DOHH2 (cell line): ENCODE data around the gene RTF2.

ENCODE experiments used
- CTCF ChIP-seq: fragments of 200-600 bp; sonication (generic); IDR thresholded peaks from one replicate; pipeline ENCODE4 v1.5.1; 2014; ENCODE audit warnings: antibody characterized with exemption, mild to moderate bottlenecking, low read depth, low read length; ENCODE audit not compliant: poor library complexity, severe bottlenecking
- EZH2phosphoT487 ChIP-seq: fragments of 200-600 bp; sonication (generic); IDR thresholded peaks from 2 replicates; pipeline ENCODE4 v1.6.1; 2017; ENCODE audit warnings: borderline replicate concordance, mild to moderate bottlenecking, antibody characterized with exemption, low read length, moderate library complexity, mixed read lengths

GRCh38 chr20:56461576-56461975, 6.9 kb upstream of the RTF2 start:
- TF ChIP-seq CTCF (no peak), EZH2phosphoT487 (no peak)
